IPS-18c (cell line): Measurements from ENCODE around the gene NYNRIN.
"Not testable (repeated sequence)": the region's sequence is repeated elsewhere in the genome, so short reads cannot be mapped to it uniquely, and the experiment has no call there.

Source experiments
- H3K4me3 ChIP-seq: 2 replicates; pipeline ENCODE4 v1.7.0; 2013; ENCODE audit warnings: low read depth, mild to moderate bottlenecking, low read length, moderate library complexity; ENCODE audit not compliant: insufficient read depth
- H3K9me3 ChIP-seq: one replicate; pipeline ENCODE4 v1.6.1; 2013; ENCODE audit warnings: mild to moderate bottlenecking, low read length, moderate library complexity; ENCODE audit not compliant: control insufficient read depth, insufficient read depth

Gene NYNRIN

GRCh38 chr14:24368212-24368561 lies 30.6 kb upstream of the NYNRIN start:
- H3K9me3 ChIP-seq: no peaks in the 10 kb centered on the region
- peak overlapping the region; percentile 87 for H3K4me3 ChIP-seq

GRCh38 chr14:24368562-24369252 lies 30.1 kb upstream of the NYNRIN start:
- H3K9me3 ChIP-seq: no peaks in the 10 kb centered on the region
- H3K4me3 ChIP-seq: peak overlapping the region; percentile 87

GRCh38 chr14:24369463-24369862 lies 29.3 kb upstream of the NYNRIN start:
- Histone ChIP-seq H3K4me3 (no peak overlapping the region), H3K9me3 (no peaks in the 10 kb centered on the region)

- H3K4me3 ChIP-seq: no peak overlapping the region
- H3K9me3 ChIP-seq: no peaks in the 10 kb centered on the region
These were observed 28.7 kb upstream of the NYNRIN start for GRCh38 chr14:24369907-24370687.

- Histone ChIP-seq H3K9me3 (no peaks in the 10 kb centered on the region), H3K4me3 (no peak overlapping the region)
These were observed 28.1 kb upstream of the NYNRIN start for GRCh38 chr14:24370748-24371147.

- not testable (repeated sequence) for H3K4me3 ChIP-seq, H3K9me3 ChIP-seq
These were observed 27.2 kb upstream of the NYNRIN start for GRCh38 chr14:24371605-24372004.

GRCh38 chr14:24372701-24373416 lies 25.9 kb upstream of the NYNRIN start:
- Histone ChIP-seq H3K9me3 (no peaks in the 10 kb centered on the region), H3K4me3 (no peak overlapping the region)

GRCh38 chr14:24376448-24377070 lies 22.2 kb upstream of the NYNRIN start:
- Histone ChIP-seq H3K4me3 (peak overlapping the region; percentile 36), H3K9me3 (no peaks in the 10 kb centered on the region)

- H3K9me3 ChIP-seq: no peaks in the 10 kb centered on the region
- peak overlapping the region; percentile 9; the same call in 1 of the 2 replicates for H3K4me3 ChIP-seq
These were observed 21.7 kb upstream of the NYNRIN start for GRCh38 chr14:24377126-24377525.

- Histone ChIP-seq H3K9me3 (no peaks in the 10 kb centered on the region), H3K4me3 (no peak overlapping the region)
These were observed 21.1 kb upstream of the NYNRIN start for GRCh38 chr14:24377657-24378056.

GRCh38 chr14:24378327-24378726 lies 20.5 kb upstream of the NYNRIN start:
- no peaks in the 10 kb centered on the region for H3K9me3 ChIP-seq

GRCh38 chr14:24378981-24379906 lies 19.6 kb upstream of the NYNRIN start:
- H3K4me3 ChIP-seq: no peak overlapping the region

More at GRCh38 chr14:24378327-24378726, 20.5 kb upstream of the NYNRIN start:
- H3K4me3 ChIP-seq: no peak overlapping the region

GRCh38 chr14:24379907-24380730 lies 18.7 kb upstream of the NYNRIN start:
- H3K4me3 ChIP-seq: no peak overlapping the region

More at GRCh38 chr14:24378981-24379906, 19.6 kb upstream of the NYNRIN start:
- no peaks in the 10 kb centered on the region for H3K9me3 ChIP-seq

GRCh38 chr14:24381363-24382063 lies 17.3 kb upstream of the NYNRIN start:
- H3K9me3 ChIP-seq: no peaks in the 10 kb centered on the region
- no peak overlapping the region for H3K4me3 ChIP-seq

More at GRCh38 chr14:24379907-24380730, 18.7 kb upstream of the NYNRIN start:
- H3K9me3 ChIP-seq: no peaks in the 10 kb centered on the region

GRCh38 chr14:24382064-24382371 lies 16.8 kb upstream of the NYNRIN start:
- no peaks in the 10 kb centered on the region for H3K9me3 ChIP-seq
- no peak overlapping the region for H3K4me3 ChIP-seq
